Measurements from ENCODE around the gene FHIT. TPM values are rescaled to one million over a fixed set of nuclear protein-coding genes. Genes with fewer than 3 reads are reported as not detected.

FHIT gene
- total RNA-seq, 1 experiment from 2014 or later, result 9.8 TPM

- Histone ChIP-seq H3K27ac (no peak overlapping the region), H3K79me2 (ENCODE audit: low read depth) (no peaks in the 10 kb centered on the region), H3K36me3 (ENCODE audit: low read depth) (no peaks in the 10 kb centered on the region), H3K9me3 (ENCODE audit: insufficient read depth, low read depth) (no peaks in the 10 kb centered on the region), H3K4me1 (replicated peaks; ENCODE audit: insufficient read depth) (no peaks in the 10 kb centered on the region), H4K20me1 (ENCODE audit: insufficient read depth) (no peaks in the 10 kb centered on the region), H3F3A (ENCODE audit: insufficient read depth, low read depth) (no peaks in the 10 kb centered on the region), H3K4me3 (no peak overlapping the region), H3K4me2 (no peak overlapping the region), H3K27me3 (ENCODE audit: insufficient read depth, low read depth) (no peaks in the 10 kb centered on the region), H2AFZ (no peak overlapping the region), H3K9me2 (ENCODE audit: insufficient read depth) (no peaks in the 10 kb centered on the region)
- no TSS peak for BruUV-seq (replicated peaks)
- ChIA-PET CTCF (no interaction called here), POLR2A (ENCODE audit: unreplicated experiment) (no interaction called here)
- DNase-seq, result no peak
- TF ChIP-seq CTCF (conservative IDR thresholded peaks at IDR 0.05) (no peak), EZH2 (IDR thresholded peaks at IDR 0.05; ENCODE audit: low read depth) (no peak)
- intact Hi-C loops (cut with micrococcal nuclease; ENCODE audit: unreplicated experiment), result no loop called here
Measured at GRCh38 chr3:59963676-59964075, 1287.6 kb downstream of the FHIT start.

- Histone ChIP-seq H3K9me2 (ENCODE audit: insufficient read depth) (no peaks in the 10 kb centered on the region), H3K4me2 (no peak overlapping the region), H3K27me3 (ENCODE audit: insufficient read depth, low read depth) (no peaks in the 10 kb centered on the region), H2AFZ (no peak overlapping the region), H3K36me3 (ENCODE audit: low read depth) (no peaks in the 10 kb centered on the region), H3K4me1 (replicated peaks; ENCODE audit: insufficient read depth) (no peaks in the 10 kb centered on the region), H3K27ac (no peak overlapping the region), H3K4me3 (no peak overlapping the region), H3K9me3 (ENCODE audit: insufficient read depth, low read depth) (no peaks in the 10 kb centered on the region), H3K79me2 (ENCODE audit: low read depth) (no peaks in the 10 kb centered on the region), H3F3A (ENCODE audit: insufficient read depth, low read depth) (no peaks in the 10 kb centered on the region), H4K20me1 (ENCODE audit: insufficient read depth) (no peaks in the 10 kb centered on the region)
- CTCF ChIA-PET, result no interaction called here
- no peak for DNase-seq
- POLR2A ChIA-PET (ENCODE audit: unreplicated experiment), result no interaction called here
- intact Hi-C loops (cut with micrococcal nuclease; ENCODE audit: unreplicated experiment), result no loop called here
- TF ChIP-seq CTCF (conservative IDR thresholded peaks at IDR 0.05) (no peak), EZH2 (IDR thresholded peaks at IDR 0.05; ENCODE audit: low read depth) (no peak)
- no TSS peak for BruUV-seq (replicated peaks)
Measured at GRCh38 chr3:59957150-59957549, 1294.1 kb downstream of the FHIT start.

- Histone ChIP-seq H3K27ac (no peak overlapping the region), H3K9me3 (ENCODE audit: insufficient read depth, low read depth) (no peaks in the 10 kb centered on the region), H2AFZ (no peak overlapping the region), H3K79me2 (ENCODE audit: low read depth) (no peaks in the 10 kb centered on the region), H3K27me3 (ENCODE audit: insufficient read depth, low read depth) (no peaks in the 10 kb centered on the region), H3K9me2 (ENCODE audit: insufficient read depth) (no peaks in the 10 kb centered on the region), H3K4me3 (no peak overlapping the region), H3K36me3 (ENCODE audit: low read depth) (no peaks in the 10 kb centered on the region), H3F3A (ENCODE audit: insufficient read depth, low read depth) (no peaks in the 10 kb centered on the region), H4K20me1 (ENCODE audit: insufficient read depth) (no peaks in the 10 kb centered on the region), H3K4me2 (no peak overlapping the region), H3K4me1 (replicated peaks; ENCODE audit: insufficient read depth) (no peaks in the 10 kb centered on the region)
- intact Hi-C loops (cut with micrococcal nuclease; ENCODE audit: unreplicated experiment), result no loop called here
- BruUV-seq (replicated peaks), result no TSS peak
- POLR2A ChIA-PET (ENCODE audit: unreplicated experiment), result no interaction called here
- CTCF ChIA-PET, result no interaction called here
- TF ChIP-seq EZH2 (IDR thresholded peaks at IDR 0.05; ENCODE audit: low read depth) (no peak), CTCF (conservative IDR thresholded peaks at IDR 0.05) (no peak)
- no peak for DNase-seq
Measured at GRCh38 chr3:59953104-59953503, 1298.1 kb downstream of the FHIT start.

Measured in PC-9 (cell line).